Thyroid gland (tissue), 4 donors: ENCODE results near the gene NBAS. TPM values are rescaled to one million over a fixed set of nuclear protein-coding genes. Genes with fewer than 3 reads are reported as not detected.

Experiments
- DNase-seq, 2 donors: peaks; one replicate each; pipeline ENCODE4 v3.0.0-alpha.2; 2019
- H3K27ac ChIP-seq, 3 donors: fragments of 200-600 bp; sonication (generic); 1 replicate in 2 of 3; 2 replicates in 1 of 3; pipeline ENCODE4 v1.5.1; 2016 to 2019; ENCODE audit warnings: mild to moderate bottlenecking in 1 of 3, moderate library complexity in 1 of 3
- H3K27me3 ChIP-seq: fragments of 200-600 bp; sonication (generic); one replicate; pipeline ENCODE4 v1.5.1; 2019
- H3K36me3 ChIP-seq, 2 donors: fragments of 200-600 bp; sonication (generic); one replicate each; pipeline ENCODE4 v1.5.1; 2016 to 2019
- H3K4me1 ChIP-seq, 2 donors: fragments of 200-600 bp; sonication (generic); one replicate each; pipeline ENCODE4 v1.5.1; 2017 to 2019
- H3K4me3 ChIP-seq, 3 donors: fragments of 200-600 bp; sonication (generic); replicated peaks in 1 of 3; 1 replicate in 2 of 3; 2 replicates in 1 of 3; pipeline ENCODE4 v1.5.1; 2016; ENCODE audit warnings: mild to moderate bottlenecking in 1 of 3
- H3K9me3 ChIP-seq: fragments of 200-600 bp; sonication (generic); one replicate; pipeline ENCODE4 v1.5.1; 2017
- POLR2A ChIP-seq, 2 donors: fragments of 450-650 bp; IDR thresholded peaks; one replicate each; pipeline ENCODE4 v1.6.1; 2017; ENCODE audit warnings: antibody characterized with exemption in 2 of 2, mild to moderate bottlenecking in 2 of 2, moderate library complexity in 1 of 2
- WGBS, 2 donors: methylation state at CpG; one replicate each; pipeline ENCODE4 v1.1.5; 2017; 5-methylcytosine and 5-hydroxymethylcytosine counted together
- intact Hi-C: fragments of 100-400 bp; cut with DNase I; formaldehyde crosslinking; loops from one replicate; pipeline ENCODE4 v1.15.1; 2023
- total RNA-seq, 4 donors: library from RNA; depleted of rRNA; stranded (reverse); fragments of >200 nt; gene quantifications; one replicate each; pipeline ENCODE4 v1.2.3, GENCODE V29; 2016
- TF ChIP-seq, protein P1 (sequence below), 6 experiments: fragments of 200-600 bp in 3 of 6; fragments of 450-650 bp in 3 of 6; sonication (generic) in 3 of 6; IDR thresholded peaks; one replicate each; pipeline ENCODE4 v1.5.1; 2016 to 2019; ENCODE audit warnings: antibody characterized with exemption in 6 of 6, mild to moderate bottlenecking in 2 of 6, inconsistent platforms in 1 of 6, moderate library complexity in 1 of 6

NBAS gene
- total RNA-seq, 4 donors from 2014 or later, result 50.4 to 71.5 (median 54.7) TPM

DNA sequence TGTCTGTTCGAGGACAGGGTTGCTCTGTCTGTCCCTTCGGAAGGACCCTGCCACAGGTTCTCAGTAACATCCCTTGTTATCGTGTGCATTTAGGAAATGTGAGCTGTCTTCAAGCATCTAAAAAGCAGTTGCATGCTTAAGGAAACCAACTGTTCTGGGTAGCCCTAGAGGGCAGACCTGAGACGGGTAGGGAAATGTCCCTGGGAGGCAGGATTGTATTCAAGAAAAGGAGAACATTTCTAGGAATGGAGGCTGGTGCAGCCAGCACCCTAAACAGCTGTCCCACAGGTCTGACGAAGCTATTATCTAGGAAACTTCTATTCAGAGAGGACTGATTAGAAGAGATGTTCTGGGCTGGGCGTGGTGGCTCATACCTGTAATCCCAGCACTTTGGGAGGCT, 414.2 kb downstream of the NBAS start:
- TF ChIP-seq POLR2A (IDR thresholded peaks at IDR 0.05), result no peak
- TF ChIP-seq, protein P1, sequence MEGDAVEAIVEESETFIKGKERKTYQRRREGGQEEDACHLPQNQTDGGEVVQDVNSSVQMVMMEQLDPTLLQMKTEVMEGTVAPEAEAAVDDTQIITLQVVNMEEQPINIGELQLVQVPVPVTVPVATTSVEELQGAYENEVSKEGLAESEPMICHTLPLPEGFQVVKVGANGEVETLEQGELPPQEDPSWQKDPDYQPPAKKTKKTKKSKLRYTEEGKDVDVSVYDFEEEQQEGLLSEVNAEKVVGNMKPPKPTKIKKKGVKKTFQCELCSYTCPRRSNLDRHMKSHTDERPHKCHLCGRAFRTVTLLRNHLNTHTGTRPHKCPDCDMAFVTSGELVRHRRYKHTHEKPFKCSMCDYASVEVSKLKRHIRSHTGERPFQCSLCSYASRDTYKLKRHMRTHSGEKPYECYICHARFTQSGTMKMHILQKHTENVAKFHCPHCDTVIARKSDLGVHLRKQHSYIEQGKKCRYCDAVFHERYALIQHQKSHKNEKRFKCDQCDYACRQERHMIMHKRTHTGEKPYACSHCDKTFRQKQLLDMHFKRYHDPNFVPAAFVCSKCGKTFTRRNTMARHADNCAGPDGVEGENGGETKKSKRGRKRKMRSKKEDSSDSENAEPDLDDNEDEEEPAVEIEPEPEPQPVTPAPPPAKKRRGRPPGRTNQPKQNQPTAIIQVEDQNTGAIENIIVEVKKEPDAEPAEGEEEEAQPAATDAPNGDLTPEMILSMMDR (IDR thresholded peaks at IDR 0.05), result no peak
- Histone ChIP-seq H3K27ac (no peak overlapping the region), H3K4me3 (no peak overlapping the region), H3K27me3 (no peaks in the 10 kb centered on the region), H3K9me3 (no peaks in the 10 kb centered on the region), H3K4me1 (no peaks in the 10 kb centered on the region), H3K36me3 (no peaks in the 10 kb centered on the region)
- 88 to 91% methylated on average over 5 to 6 of the region's 6 CpGs for WGBS, 2 donors
- intact Hi-C loops, result no loop called here
- no peak for DNase-seq

DNA sequence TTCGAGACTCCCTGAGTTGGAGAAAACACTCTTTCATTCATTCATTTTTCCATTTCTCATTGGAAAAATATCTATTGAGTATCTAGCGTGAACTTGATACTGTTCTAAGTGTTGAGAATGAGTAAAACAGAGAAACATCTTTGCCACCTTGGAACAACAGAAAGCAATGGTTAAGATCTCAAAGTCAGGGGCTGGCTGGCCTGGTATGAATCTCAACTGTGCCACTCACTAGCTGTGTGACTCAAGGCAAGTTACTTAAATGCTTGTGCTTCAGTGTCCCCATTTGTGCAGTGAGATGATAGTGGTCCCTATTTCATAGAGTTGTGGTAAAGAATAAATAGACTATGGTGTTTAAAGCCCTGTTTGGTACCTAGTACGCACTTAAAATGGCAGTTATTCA, 415.2 kb downstream of the NBAS start:
- intact Hi-C loops, result no loop called here
- Histone ChIP-seq H3K9me3 (no peaks in the 10 kb centered on the region), H3K4me1 (no peaks in the 10 kb centered on the region), H3K36me3 (no peaks in the 10 kb centered on the region), H3K27ac (no peak overlapping the region), H3K4me3 (no peak overlapping the region), H3K27me3 (no peaks in the 10 kb centered on the region)
- DNase-seq, result no peak
- 89 to 93% methylated on average over 3 of the region's 3 CpGs for WGBS, 2 donors
- TF ChIP-seq, protein P1 (IDR thresholded peaks at IDR 0.05), result no peak

DNA sequence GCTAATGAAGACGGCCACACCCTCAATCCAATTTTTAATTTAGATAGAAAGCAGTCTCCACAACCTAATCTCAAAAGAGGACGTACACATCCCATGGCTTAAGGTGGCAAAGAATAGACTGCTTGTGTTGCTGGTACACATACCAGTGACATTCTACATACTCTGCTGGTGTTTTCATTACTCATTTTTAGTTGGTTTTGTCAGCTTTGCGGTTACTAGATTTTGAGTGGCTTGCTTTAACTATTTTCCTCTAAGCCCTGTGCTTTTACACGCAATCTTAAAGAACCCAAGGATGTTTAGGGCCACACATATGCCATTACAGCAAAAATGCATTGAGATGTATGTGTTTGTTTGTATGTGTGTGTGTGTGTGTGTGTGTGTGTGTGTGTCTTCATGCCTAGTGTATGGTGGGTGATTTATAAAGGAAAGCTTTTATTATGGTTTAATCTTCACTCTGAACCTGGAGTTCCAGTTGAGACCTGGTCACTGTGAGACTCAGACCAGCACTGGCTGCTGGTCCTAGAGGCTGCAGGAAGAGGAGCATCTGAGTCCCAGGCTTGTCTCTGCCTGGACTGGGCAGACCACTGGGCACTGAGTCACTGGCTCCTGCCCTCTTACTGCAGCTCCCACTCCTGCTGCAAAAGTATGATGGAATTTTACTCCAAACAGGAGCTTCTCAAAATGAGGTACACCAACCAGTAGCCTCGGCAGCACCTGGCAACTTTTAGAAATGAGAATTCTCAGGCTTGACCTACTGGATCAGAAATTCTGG, 415.9 kb downstream of the NBAS start:
- 72 to 82% methylated on average over 5 of the region's 5 CpGs for WGBS, 2 donors
- Histone ChIP-seq H3K9me3 (no peaks in the 10 kb centered on the region), H3K4me3 (no peak overlapping the region), H3K4me1 (no peaks in the 10 kb centered on the region), H3K27ac (no peak overlapping the region), H3K36me3 (no peaks in the 10 kb centered on the region), H3K27me3 (no peaks in the 10 kb centered on the region)
- DNase-seq, result no peak
- intact Hi-C loops, result no loop called here
- TF ChIP-seq POLR2A (IDR thresholded peaks at IDR 0.05), result no peak
- TF ChIP-seq, protein P1 (IDR thresholded peaks at IDR 0.05), result no peak

DNA sequence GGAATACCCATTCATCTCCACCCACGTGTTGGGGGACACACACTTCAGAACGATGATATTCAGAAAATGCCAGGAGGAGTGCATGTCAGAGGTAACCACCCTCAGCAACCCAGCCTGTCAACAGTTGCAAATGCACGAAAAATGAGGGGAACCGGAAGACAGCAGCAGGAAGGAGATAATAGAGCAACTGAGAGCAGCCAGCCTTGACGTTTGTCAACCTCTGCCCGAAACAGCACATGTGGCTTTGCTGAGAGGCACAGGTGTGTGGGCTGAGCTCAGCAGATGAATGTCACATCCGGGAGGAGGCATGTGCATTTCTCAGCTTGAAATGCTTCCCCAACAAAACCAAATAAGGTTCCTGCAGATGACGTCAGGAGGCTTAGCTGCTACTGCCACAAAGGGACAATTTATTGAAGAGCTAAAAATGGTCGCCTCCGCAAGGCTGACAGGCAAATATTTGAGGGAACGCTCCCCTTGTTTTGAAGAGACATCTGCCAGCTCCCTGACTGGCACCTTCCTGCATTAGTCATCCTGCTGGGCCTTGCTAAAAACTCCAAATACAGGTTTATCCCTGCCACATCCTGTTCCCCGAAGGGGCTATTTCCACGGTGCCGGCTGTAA, 419.0 kb downstream of the NBAS start:
- H3K4me1 ChIP-seq, result no peaks in the 10 kb centered on the region
- no peaks in the 10 kb centered on the region for H3K27me3 ChIP-seq
- no peaks in the 10 kb centered on the region for H3K36me3 ChIP-seq
- H3K4me3 ChIP-seq, result no peak overlapping the region
- no peaks in the 10 kb centered on the region for H3K9me3 ChIP-seq
- no peak for TF ChIP-seq POLR2A (IDR thresholded peaks at IDR 0.05)
- TF ChIP-seq, protein P1 (IDR thresholded peaks at IDR 0.05), result no peak
- no peak overlapping the region for H3K27ac ChIP-seq
- DNase-seq, result no peak
- intact Hi-C loops, result no loop called here
- 31 to 36% methylated on average over 14 of the region's 14 CpGs for WGBS, 2 donors

DNA sequence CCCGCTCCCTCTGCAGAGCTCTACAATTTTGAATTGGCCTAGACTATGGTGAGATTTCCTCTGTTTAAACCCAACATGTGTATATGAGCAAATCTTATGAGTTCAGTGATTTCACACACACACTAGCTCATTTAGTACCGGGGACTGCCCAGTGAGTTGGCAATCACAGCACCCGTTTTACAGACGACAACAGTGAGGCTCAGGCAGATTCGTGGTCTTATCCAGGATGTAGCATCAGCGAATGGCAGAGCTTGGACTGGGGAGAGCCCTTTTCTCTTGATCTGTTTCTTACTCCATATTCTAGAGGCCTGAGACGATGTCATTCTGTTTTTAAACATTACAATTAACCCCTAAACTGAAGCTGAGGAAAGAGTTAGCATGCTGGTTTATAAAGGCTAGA, 419.9 kb downstream of the NBAS start:
- 90 to 94% methylated on average over 7 of the region's 7 CpGs for WGBS, 2 donors
- DNase-seq, result no peak
- no peaks in the 10 kb centered on the region for H3K36me3 ChIP-seq
- no peak overlapping the region for H3K4me3 ChIP-seq
- intact Hi-C loops, result no loop called here
- no peak overlapping the region for H3K27ac ChIP-seq
- H3K4me1 ChIP-seq, result no peaks in the 10 kb centered on the region
- no peaks in the 10 kb centered on the region for H3K27me3 ChIP-seq
- TF ChIP-seq, protein P1 (IDR thresholded peaks at IDR 0.05), result no peak
- no peak for TF ChIP-seq POLR2A (IDR thresholded peaks at IDR 0.05)
- no peaks in the 10 kb centered on the region for H3K9me3 ChIP-seq
